Coronary artery (tissue), 2 donors: ENCODE results near the gene RAPGEF6.

ENCODE experiments used
- DNase-seq: peaks from one replicate; pipeline ENCODE4 v3.0.0-alpha.2; 2017; ENCODE audit warnings: low spot score
- H3K27ac ChIP-seq, 2 donors: fragments of 200-600 bp; sonication (generic); one replicate each; pipeline ENCODE4 v1.5.1; 2016 to 2019
- H3K4me3 ChIP-seq: fragments of 200-600 bp; sonication (generic); 2 replicates; pipeline ENCODE4 v1.5.1; 2016; ENCODE audit warnings: mild to moderate bottlenecking, moderate library complexity
- CTCF ChIP-seq: fragments of 200-600 bp; sonication (generic); IDR thresholded peaks from one replicate; pipeline ENCODE4 v1.5.1; 2019; ENCODE audit warnings: antibody characterized with exemption

Gene RAPGEF6

GRCh38 chr5:131659290-131659689 lies 24.3 kb upstream of the RAPGEF6 start:
- Histone ChIP-seq H3K27ac (no peak overlapping the region), H3K4me3 (no peak overlapping the region)
- DNase-seq = no peak
- TF ChIP-seq CTCF = no peak

- no peak for DNase-seq
- TF ChIP-seq CTCF = no peak
- no peak overlapping the region for H3K4me3 ChIP-seq
Measured at GRCh38 chr5:131654776-131655175, 19.7 kb upstream of the RAPGEF6 start.

GRCh38 chr5:131654309-131654708 lies 19.3 kb upstream of the RAPGEF6 start:
- Histone ChIP-seq H3K4me3 (no peak overlapping the region), H3K27ac (no peak overlapping the region)
- no peak for DNase-seq
- TF ChIP-seq CTCF = no peak

More at GRCh38 chr5:131654776-131655175, 19.7 kb upstream of the RAPGEF6 start:
- H3K27ac ChIP-seq = no peak overlapping the region

GRCh38 chr5:131649161-131649560 lies 14.1 kb upstream of the RAPGEF6 start:
- no peak overlapping the region for H3K4me3 ChIP-seq
- no peak overlapping the region for H3K27ac ChIP-seq
- DNase-seq = no peak
- no peak for TF ChIP-seq CTCF

GRCh38 chr5:131647048-131647769 lies 12.2 kb upstream of the RAPGEF6 start:
- no peak for DNase-seq
- no peak for TF ChIP-seq CTCF
- H3K27ac ChIP-seq = no peak overlapping the region
- no peak overlapping the region for H3K4me3 ChIP-seq

GRCh38 chr5:131644822-131645221 lies 9.8 kb upstream of the RAPGEF6 start:
- Histone ChIP-seq H3K27ac (no peak overlapping the region), H3K4me3 (no peak overlapping the region)
- DNase-seq = no peak
- no peak for TF ChIP-seq CTCF

GRCh38 chr5:131644370-131644769 lies 9.3 kb upstream of the RAPGEF6 start:
- DNase-seq = no peak
- Histone ChIP-seq H3K4me3 (no peak overlapping the region), H3K27ac (no peak overlapping the region)
- no peak for TF ChIP-seq CTCF
